Bone marrow (tissue), 2 donors: ENCODE results near the gene MAGI1.

Experiments used
- DNase-seq, 2 donors: peaks; one replicate each; lab custom pipeline; 2025; lab: John Stamatoyannopoulos, UW

Gene MAGI1

DNA sequence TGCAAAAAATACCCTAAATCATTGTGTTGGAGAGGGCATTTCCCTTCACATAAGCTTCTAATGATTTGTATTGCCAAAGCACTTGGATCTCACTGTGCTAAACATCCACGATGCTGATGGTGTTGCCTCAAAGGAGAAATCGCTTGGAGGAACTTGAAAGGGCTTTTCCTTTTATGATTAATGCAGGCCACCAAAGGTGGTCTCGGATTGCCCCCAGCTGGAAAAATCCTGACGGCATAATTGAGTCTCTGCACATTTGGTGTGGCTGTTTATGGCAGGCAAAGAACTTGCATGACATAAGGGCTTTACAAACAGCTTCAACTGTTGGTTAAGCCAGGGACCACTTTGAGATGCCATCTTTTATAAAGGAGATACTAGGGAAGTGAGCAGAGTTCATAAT is 687.0 kb downstream of the MAGI1 start:
- no peak for DNase-seq

DNA sequence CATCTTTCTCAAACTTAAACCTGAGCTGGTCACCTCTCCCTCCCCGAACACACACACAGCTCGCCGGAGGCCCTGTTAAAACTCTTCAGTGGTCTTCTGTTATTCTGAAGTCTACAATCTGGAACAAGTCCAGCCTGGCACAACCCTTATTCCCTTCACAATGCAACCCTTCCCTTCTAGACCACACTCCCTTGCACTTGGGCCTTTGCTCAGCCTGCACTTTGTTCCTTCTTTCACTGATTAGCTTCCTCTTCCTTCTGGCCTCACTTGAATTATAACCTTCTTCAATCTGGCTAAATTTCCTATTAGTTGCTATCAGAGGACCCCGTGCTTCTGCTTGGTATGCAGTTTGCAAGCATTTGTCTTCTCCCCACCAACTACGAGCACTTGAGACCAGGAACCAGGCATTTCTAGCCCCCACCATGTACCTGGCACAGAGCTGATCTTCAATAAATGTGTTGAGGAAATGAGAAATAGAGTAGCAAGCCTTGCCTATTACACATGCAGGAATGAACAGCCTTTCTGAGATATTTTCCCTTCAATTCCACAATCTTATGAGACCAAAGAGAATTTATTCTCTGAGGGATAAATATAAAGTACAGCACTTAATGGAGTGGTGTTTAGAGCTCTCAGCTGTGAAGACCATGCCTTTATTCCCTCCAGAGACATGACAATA is 687.8 kb downstream of the MAGI1 start:
- no peak for DNase-seq

DNA sequence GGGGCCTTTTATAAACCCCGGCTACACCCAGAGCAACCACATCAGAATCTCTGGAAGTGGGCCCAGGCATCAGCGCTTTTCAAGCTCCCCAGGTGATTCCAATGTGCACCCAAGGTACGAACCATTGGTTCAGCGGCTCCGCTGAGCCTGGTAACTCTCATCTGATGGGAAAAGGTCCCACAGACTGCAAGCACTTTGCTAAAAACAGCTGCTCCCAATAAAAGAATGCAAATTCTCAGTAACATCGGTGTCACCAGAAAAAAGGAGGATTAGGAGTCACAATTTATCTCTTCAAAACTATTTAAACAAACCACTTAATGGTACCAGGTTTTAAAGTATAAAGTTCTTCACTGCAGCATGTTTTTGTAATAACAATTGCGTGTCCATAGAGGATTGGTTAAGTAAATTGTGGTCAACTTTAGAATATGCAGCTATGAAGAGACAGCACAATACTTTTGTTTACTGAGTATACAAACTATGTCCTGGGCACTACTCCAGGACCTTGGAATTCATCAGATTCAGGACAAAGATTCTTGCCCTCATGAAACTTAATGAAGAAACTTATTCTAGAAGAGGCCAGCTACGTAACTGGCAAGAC is 690.2 kb downstream of the MAGI1 start:
- no peak for DNase-seq

DNA sequence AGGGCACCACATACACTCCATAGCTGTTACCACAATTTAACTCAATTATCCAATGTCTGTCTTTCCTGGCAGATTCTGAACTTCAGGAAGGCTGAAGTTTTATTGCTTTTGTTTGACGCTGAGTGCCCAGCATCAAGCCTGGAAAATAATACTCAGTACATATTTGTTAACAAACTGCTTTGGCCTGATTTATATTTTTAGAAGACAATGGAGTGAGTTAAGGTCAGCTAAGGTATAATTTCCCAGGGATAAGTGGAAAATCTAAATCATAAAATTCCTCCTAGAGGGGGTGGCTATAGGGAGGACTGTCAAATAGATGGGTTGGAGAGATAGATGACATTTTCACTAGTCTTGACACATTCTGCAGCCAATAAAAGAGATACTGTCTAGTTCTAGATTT is 691.6 kb downstream of the MAGI1 start:
- no peak for DNase-seq

DNA sequence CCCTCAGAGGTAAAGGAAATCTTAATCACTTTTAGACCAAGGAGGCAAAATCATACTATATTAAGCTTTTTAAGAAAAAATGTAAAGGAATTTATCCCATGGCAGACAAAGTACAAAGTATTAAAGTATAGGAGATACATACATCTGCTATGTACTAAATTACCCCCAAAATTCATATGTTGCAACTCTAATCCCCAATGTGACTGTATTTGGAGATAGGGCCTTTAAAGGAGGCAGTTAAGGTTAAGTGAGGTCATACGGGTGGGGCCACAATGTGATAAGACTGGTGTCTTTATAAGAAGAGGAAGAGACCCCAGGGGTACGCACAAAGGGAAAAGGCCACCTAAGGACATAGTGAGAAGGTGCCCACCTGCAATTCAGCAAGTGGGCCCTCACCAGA is 693.9 kb downstream of the MAGI1 start:
- no peak for DNase-seq

DNA sequence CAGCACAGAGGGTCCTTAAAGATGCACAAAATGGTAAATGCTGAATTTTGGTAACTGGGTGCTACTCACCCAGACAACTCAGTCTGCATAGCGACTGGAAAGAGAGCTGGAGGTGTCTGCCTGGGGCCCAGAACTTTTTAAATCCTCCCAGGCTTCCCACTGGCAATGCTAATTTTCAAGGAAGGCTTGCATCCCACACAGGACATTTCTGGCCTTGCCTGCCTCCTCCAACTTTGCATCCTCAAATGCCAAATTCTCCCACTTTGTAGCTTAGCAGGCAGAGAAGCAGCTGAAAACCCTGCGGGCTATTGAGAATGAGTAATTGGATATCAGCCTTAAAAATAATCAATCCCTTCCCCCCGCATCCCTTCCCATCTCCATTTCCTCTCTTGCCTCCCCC is 694.3 kb downstream of the MAGI1 start:
- no peak for DNase-seq

DNA sequence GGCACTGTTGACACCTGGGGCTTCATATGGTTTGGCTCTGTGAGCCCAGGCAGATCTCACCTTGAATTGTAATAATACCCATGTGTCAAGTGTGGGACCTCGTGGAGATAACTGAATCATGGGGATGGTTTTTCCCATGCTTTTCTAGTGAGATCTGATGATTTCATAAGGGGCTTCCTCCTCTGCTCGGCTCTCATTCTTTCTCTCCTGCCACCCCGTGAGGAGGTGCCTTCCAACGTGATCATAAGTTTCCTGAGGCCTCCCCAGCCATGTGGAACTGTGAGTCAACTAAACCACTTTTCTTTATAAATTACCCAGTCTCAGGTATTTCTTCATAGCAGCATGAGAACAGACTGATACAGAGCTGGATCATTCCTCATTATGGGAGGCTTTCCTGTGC is 695.0 kb downstream of the MAGI1 start:
- no peak for DNase-seq

DNA sequence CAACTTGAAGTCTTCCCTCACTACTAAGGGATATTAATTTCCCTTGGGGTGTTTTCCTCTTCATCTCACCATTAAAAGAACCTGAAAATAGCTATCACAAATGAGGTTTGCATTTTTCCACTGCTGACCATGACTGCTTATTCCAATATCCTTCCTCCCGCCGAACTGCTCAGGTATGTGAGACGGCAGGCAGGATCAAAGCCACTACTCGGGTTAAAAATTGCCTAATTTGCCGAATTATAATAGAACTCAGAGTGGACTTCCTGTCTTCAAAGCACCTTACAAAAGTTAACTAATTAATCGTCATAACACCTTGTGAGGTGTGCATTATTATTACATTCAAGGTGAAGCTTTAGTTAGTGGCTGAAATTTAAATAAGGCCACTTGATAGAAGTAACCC is 695.7 kb downstream of the MAGI1 start:
- DNase-seq: no peak

DNA sequence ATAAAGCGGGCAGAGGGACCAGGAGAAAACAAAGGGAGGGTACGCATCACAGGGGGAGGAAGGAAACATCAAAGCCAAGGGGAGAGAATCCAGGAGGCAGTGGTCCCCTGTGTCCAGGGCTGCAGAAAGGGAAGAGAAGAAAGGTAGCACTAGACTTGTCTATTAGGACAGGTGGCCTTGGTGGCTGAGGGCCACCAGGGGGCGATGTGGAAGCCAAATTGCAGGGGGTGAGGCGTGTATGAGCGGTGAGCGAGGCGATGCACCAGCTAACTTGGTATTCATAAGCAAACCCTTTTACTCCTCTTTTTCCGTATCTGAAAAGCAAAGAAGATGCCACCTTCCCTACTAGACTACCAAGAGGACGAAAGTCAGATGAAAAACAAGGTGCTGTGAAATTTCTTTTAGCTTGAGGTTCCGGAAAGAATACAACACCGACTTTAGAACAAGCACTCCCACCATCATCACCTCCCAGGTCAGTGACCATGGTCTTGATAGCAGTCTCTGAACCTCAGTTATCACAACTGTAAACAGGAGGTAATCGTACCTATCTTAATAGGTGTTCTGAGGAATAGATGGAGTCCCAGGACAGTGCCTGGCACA is 696.5 kb downstream of the MAGI1 start:
- DNase-seq: no peak

DNA sequence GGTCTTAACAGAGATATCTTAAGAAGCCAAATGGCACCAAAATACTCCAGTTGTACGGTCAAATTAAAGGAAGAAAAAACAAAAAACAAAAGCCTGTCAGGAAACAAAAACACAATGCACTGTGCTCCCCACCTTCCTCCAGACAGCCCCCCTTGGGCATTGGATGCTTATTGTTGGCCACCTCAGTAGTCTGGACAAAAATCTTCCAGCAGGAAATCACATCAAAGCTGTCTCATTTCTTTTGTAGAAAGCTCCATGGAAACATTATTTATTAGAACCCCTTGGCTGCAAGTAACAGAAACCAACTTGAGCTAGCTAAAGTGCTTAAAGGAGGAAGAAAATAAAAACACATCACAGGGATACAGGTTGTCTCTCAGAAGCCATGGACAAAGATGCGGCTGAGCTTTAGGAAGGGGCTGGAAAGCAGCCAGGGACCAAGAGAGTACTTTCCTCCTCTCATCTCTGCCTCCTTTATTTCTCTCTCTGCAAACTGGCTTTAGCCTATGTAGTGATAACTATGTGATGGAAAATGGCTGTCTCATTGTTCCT is 699.5 kb downstream of the MAGI1 start:
- no peak for DNase-seq

DNA sequence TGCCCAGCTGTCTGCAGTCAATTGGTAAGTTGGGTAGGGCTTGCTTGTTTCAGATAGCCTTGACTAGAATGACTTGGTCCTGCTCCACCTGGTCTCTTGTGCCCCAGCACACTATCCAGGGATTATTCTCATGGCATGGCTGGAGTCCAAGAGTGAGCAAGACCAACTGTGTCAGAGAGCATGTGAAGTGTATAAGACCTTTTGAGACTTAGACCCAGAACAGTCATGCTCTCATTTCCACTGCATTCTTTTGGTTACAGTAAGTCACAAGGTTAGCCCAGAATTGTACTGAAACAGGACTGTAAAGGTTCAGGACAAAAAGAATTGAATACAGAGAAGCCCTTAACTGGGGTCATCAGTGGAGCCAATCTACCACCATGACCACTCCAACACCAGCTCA is 700.1 kb downstream of the MAGI1 start:
- DNase-seq: no peak

DNA sequence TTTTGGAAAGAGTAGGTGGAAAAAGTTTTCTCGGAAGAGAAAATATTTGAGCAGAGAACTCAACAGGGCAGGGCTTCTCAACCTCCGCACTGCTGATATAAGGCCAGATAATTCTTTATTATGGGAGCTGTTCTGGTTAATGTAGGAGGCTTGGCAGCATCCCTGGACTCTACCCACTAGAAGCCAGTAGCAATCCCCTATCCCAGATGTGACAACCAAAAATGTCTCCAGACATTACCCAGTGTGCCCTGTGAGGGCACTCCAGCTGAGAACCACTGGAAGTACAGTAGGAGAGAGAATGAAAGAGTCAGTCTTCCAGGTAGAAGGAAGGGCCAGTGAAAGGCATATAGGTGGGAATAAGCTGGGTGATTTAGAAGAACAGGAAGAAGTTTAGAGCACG is 703.1 kb downstream of the MAGI1 start:
- DNase-seq: no peak

DNA sequence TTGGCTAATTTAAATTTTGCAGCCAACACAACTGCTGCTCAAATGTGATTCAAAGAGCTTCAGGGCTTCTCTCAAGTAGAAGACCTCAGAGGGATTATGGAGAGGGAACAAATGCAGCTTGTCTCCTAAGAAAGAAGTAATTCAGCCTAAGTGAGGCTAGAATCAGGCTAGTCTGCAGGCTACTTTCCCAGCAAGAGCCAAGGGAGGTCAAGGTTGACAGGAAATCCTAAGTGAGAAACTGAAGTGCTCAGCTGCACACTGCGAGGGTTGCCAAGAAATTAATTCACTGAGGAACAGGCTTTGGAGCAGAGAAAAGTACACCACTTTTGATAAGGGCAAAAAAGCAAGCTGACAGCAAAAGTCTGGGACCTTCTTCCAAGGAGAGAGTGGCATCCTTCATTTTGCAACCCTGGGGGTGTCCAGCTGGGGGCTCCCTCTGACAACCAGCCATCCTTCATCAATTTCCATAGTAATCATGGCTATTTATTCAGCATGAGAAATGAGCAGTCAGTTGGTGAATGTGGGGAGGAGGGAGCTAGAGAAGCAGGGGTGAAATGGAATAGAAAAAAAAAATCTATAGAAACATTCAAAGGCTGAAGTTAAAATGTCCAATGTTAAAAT is 704.6 kb downstream of the MAGI1 start:
- no peak for DNase-seq

DNA sequence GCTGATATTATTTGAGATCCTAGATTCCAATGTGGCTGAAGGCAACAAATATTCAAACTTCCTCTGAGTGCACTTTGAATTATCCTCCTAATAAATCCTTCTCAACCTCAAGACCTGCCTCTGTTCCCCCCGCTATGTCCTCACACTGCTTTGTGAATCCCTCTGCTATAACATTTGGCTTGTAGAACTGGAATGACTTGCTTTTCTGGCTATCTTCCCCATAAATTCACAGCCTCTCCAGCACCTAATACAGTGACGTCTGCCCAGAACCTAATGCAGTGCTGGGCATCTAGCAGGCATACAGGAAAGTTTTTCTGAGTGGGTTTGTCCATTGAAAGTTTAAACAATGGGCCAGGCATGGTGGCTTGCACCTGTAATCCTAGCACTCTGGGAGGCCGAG is 707.0 kb downstream of the MAGI1 start:
- DNase-seq: no peak

DNA sequence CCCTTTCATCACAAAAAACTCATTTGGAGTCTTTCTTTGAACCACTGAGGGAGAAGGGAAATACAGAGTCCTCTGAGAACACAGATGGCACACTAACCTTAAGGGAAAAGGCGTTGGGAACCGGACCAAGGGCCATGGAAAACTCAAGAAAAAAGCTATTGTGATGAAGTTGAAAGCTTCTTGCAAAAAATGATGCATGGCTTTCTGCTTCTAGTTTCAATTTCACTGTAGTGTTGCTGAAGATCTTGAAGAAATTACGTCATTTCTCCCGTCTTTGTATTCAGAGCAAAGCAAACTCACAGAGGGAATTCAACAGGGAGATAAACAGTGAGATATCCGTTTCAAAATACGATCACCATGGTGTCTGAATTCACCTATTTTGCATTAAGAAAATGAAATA is 708.6 kb downstream of the MAGI1 start:
- DNase-seq: no peak

DNA sequence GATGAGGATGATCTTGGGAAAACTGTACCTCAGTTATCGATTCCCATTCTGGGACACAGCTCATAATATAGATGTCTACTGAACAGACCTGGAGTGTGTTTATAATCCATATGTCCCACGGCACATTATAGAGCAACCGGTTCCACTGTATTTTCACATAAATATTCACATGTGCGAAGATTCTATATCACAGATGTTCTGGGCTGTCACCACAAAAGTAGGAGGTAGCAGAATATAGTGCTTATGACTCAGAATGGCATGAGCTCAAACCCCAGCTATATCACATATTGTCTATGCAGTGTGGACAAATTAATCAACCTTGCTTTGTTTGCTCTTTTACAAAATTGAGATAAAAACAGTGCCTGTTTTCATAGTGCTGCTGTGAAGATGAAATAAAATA is 710.6 kb downstream of the MAGI1 start:
- no peak for DNase-seq

DNA sequence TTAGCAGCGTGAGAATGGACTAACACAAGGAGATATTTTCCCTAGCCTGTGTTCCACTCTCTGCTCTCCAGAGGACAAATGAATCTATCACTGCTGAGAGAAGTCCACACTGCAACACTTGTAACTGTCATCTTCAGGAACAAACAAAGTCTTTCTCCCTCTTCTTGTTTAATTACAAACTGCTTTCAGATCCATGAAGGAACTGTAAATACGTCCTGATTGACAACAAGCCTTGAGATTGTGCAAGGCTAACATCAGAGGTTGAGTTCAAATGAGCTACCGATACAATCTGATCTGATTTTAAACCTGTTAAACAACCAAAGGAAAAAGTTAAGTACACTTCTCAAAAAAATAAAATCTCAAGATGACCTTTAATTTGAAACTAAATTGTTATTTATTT is 712.1 kb downstream of the MAGI1 start:
- DNase-seq: no peak

DNA sequence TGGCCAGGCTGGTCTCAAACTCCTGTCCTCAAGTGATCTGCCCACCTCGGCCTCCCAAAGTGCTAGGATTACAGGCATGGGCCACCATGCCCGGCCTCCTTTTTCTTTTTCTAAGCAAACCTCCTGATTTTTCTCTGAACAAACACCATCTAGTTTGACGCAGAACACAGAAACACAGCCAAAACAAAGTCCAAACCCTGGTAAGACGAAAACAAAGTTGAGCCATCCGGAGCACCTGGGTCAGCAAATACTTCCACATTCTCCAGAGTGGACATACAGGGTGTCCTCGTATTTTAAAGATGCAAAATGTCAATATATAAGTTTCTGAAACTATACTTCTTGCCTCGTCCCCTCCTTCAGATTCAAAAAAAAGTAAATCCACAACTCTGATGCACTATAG is 715.8 kb downstream of the MAGI1 start:
- DNase-seq: no peak

DNA sequence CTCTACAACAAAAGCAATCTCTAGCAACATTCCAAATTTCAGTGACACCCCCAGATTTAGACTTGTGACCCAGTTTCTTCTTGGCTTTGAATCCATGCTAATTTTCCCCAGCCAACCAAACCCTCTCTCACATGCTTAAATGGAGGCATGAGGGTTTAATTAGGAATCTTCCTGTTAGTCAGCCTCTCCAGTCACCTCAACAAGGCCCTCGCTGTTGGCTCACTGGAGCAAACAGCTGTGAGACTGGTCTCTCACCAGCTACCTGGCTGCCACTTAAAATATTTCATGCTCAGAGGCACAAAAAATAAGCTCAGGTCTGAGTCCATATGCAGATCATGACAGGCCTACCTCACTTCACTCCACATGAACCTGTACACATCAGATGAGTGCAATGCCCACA is 720.5 kb downstream of the MAGI1 start:
- DNase-seq: no peak

DNA sequence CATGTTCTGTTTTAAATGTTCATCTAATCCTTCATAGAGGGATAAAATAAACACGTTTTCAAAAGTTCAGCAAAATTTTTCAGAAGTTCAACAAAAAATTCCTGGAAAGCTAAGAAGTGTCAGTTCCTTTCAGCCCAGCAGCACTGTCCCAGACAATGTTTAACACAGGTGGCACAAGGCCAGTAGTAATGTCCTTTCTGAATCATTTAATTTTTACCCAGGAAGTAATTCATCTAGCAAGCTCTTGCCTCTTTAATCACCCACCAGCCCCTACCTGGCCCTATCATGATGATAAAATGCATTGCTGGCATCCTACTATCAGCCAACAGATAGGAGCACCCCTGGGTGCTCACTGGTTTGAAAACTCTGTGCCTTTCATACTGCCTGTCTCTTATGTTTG is 723.8 kb downstream of the MAGI1 start:
- no peak for DNase-seq

DNA sequence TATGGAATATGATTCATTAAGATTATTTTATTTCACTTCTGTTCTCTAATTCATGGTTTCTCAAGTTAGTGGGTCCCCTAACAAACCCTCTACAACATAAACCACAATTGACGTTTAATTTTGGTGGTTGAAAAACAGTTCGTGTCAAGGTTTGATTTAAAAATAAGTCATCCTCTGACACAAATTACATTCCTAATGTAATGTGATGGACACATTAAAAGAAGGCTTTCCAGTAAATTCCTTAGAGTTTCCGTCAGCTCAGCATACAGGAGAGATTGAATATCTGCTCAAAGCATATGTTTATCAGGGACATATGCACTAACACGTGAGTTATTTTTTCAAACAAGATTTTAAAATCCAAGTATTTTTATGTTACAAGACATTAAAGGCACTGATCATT is 724.4 kb downstream of the MAGI1 start:
- DNase-seq: no peak

DNA sequence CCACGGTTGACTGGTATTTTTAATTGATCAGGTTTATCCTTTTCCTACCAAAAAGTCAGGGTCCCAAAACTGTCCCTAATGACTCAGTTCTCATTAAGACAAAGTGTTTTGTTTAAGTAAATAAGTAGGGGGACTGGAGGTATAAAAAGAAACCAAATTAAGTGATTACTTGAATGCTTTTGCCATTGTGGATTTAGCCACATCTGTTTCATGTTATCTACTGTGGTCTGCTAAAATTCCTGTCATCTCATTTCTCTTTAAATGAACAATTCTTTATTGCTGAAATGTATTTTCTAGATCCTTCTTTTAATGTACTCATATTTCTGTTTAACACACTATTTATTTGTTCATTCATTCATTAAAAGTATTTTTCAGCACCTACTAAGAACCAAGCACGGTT is 725.1 kb downstream of the MAGI1 start:
- no peak for DNase-seq

DNA sequence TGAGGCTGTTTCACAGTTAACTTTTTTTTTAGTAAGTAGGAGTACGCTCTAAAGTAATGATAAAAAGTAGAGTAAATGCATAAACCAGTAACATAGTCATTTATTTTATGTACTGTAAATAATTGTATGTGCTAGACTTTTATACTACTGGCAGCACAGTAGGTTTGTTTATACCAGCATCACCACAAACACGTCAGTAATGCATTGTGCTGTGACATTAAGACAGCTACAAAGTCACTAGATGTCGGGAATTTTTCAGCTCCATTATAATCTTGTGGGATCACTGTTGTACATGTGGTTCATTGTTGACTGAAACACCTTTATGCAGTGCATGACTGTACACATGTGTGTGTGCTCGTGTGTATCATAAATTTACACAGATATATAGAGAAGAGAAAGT is 732.9 kb downstream of the MAGI1 start:
- no peak for DNase-seq
